H1 (cell line): ENCODE results near the gene CYB561. TPM values are rescaled to one million over a fixed set of nuclear protein-coding genes. Genes with fewer than 3 reads are reported as not detected.

Experiments
- CTCF ChIA-PET: fragments of 300-600 bp; sonication (Branson Sonifier 250); formaldehyde crosslinking; loops from one replicate; lab custom pipeline; 2021; ENCODE audit not compliant: partially characterized antibody; lab: Charles Lee
- POLR2A ChIA-PET: fragments of 300-600 bp; sonication (Branson Sonifier 250); formaldehyde crosslinking; loops from one replicate; lab custom pipeline; 2021; ENCODE audit warnings: inconsistent platforms; ENCODE audit not compliant: partially characterized antibody; lab: Charles Lee
- DNase-seq, 2 experiments: peaks; one replicate each; pipeline versions ENCODE4 v3.0.0 to v3.0.0-alpha.2; 2010 to 2022; ENCODE audit warnings: low spot score in 2 of 2, low read depth in 1 of 2, mixed read lengths in 1 of 2
- FAIRE-seq: peaks from 2 replicates; lab custom pipeline; 2011; peaks lifted over from hg19 to GRCh38; lab: Jason Lieb, UNC
- H2AFZ ChIP-seq: 2 replicates; pipeline ENCODE4 v1.8.1; 2012; ENCODE audit warnings: low read length, inconsistent platforms
- H2AK5ac ChIP-seq: 2 replicates; pipeline ENCODE4 v1.6.1; 2013; ENCODE audit warnings: low read depth, low read length
- H2BK120ac ChIP-seq: replicated peaks from 2 replicates; pipeline ENCODE3; 2013; ENCODE audit warnings: low read depth, low read length, inconsistent platforms
- H2BK12ac ChIP-seq: 2 replicates; pipeline ENCODE4 v1.6.1; 2013; ENCODE audit warnings: low read depth, low read length
- H2BK15ac ChIP-seq: 2 replicates; pipeline ENCODE4 v1.6.1; 2013; ENCODE audit warnings: low read length
- H2BK20ac ChIP-seq: 2 replicates; pipeline ENCODE4 v1.6.1; 2013; ENCODE audit warnings: low read length
- H2BK5ac ChIP-seq: 2 replicates; pipeline ENCODE4 v1.6.1; 2013; ENCODE audit warnings: low read depth, low read length
- H3K14ac ChIP-seq: 2 replicates; pipeline ENCODE4 v1.6.1; 2013; ENCODE audit warnings: inconsistent platforms; ENCODE audit not compliant: insufficient read length
- H3K18ac ChIP-seq: 2 replicates; pipeline ENCODE4 v1.6.1; 2013; ENCODE audit warnings: low read length; ENCODE audit errors: extremely low read depth
- H3K23ac ChIP-seq: 2 replicates; pipeline ENCODE4 v1.6.1; 2013; ENCODE audit warnings: inconsistent platforms; ENCODE audit not compliant: insufficient read length
- H3K23me2 ChIP-seq: 2 replicates; pipeline ENCODE4 v1.6.1; 2013; ENCODE audit warnings: low read depth, low read length
- H3K27ac ChIP-seq: 2 replicates; pipeline ENCODE4 v1.6.1; 2011; ENCODE audit warnings: low read depth, low read length, inconsistent platforms
- H3K27me3 ChIP-seq, 4 experiments: replicated peaks in 1 of 4; 1 replicate in 1 of 4; 2 replicates in 3 of 4; pipeline versions ENCODE4 v1.6.1 to v1.8.1; 2011 to 2013; ENCODE audit warnings: low read length in 3 of 4, mild to moderate bottlenecking in 3 of 4, inconsistent platforms in 2 of 4, mixed read lengths in 2 of 4, moderate library complexity in 1 of 4; ENCODE audit not compliant: control insufficient read depth in 3 of 4, insufficient read depth in 3 of 4; ENCODE audit errors: extremely low read depth in 1 of 4
- H3K36me3 ChIP-seq, 4 experiments: 2 replicates each; pipeline versions ENCODE4 v1.6.1 to v1.8.1; 2011 to 2013; ENCODE audit warnings: mild to moderate bottlenecking in 4 of 4, low read length in 3 of 4, moderate library complexity in 2 of 4, control low read depth in 1 of 4, inconsistent platforms in 1 of 4; ENCODE audit not compliant: insufficient read depth in 4 of 4, control insufficient read depth in 2 of 4
- H3K4ac ChIP-seq: replicated peaks from 2 replicates; pipeline ENCODE3; 2013; ENCODE audit warnings: low read length, low read depth, mixed read lengths, inconsistent platforms; ENCODE audit not compliant: insufficient read length
- H3K4me1 ChIP-seq, 4 experiments: replicated peaks in 1 of 4; 1 replicate in 1 of 4; 2 replicates in 3 of 4; pipeline versions ENCODE4 v1.6.1 to v1.8.1; 2011 to 2013; ENCODE audit warnings: low read length in 3 of 4, inconsistent platforms in 2 of 4, mixed read lengths in 1 of 4; ENCODE audit not compliant: insufficient read depth in 4 of 4, control insufficient read depth in 3 of 4
- H3K4me2 ChIP-seq, 2 experiments: 2 replicates each; pipeline versions ENCODE4 v1.6.1 to v1.8.1; 2011 to 2013; ENCODE audit warnings: low read depth in 2 of 2, low read length in 2 of 2, control low read depth in 1 of 2, inconsistent platforms in 1 of 2, mild to moderate bottlenecking in 1 of 2; ENCODE audit not compliant: insufficient read depth in 1 of 2
- H3K4me3 ChIP-seq, 4 experiments: fragments of 200-600, 300-600 bp in 1 of 4; sonication (generic), shearing (Covaris generic), sonication (Bioruptor Twin) in 1 of 4; 2 replicates each; pipeline versions ENCODE4 v1.5.1 to v1.8.1; 2011 to 2016; ENCODE audit warnings: low read length in 4 of 4, low read depth in 3 of 4, control low read depth in 2 of 4, inconsistent platforms in 2 of 4, mild to moderate bottlenecking in 2 of 4, mixed read lengths in 1 of 4, moderate library complexity in 1 of 4; ENCODE audit not compliant: insufficient read depth in 2 of 4; ENCODE audit errors: extremely low read depth in 1 of 4
- H3K56ac ChIP-seq: replicated peaks from 2 replicates; pipeline ENCODE3; 2013; ENCODE audit warnings: low read depth, mild to moderate bottlenecking, mixed read lengths, low read length, inconsistent platforms; ENCODE audit not compliant: insufficient read length
- H3K79me1 ChIP-seq: 2 replicates; pipeline ENCODE4 v1.6.1; 2013; ENCODE audit warnings: low read depth, low read length, control low read depth
- H3K79me2 ChIP-seq, 2 experiments: 2 replicates each; pipeline versions ENCODE4 v1.6.1 to v1.8.1; 2012 to 2013; ENCODE audit warnings: low read length in 2 of 2, mild to moderate bottlenecking in 2 of 2, inconsistent platforms in 1 of 2; ENCODE audit not compliant: insufficient read depth in 2 of 2, control insufficient read depth in 1 of 2
- H3K9ac ChIP-seq, 4 experiments: replicated peaks in 1 of 4; 1 replicate in 1 of 4; 2 replicates in 3 of 4; pipeline versions ENCODE4 v1.6.1 to v1.8.1; 2011 to 2013; ENCODE audit warnings: low read depth in 3 of 4, low read length in 3 of 4, control low read depth in 2 of 4, mild to moderate bottlenecking in 2 of 4, moderate library complexity in 2 of 4, inconsistent platforms in 1 of 4; ENCODE audit errors: extremely low read depth in 1 of 4
- H3K9me3 ChIP-seq, 2 experiments: 2 replicates each; pipeline versions ENCODE4 v1.6.1 to v1.8.1; 2012 to 2013; ENCODE audit warnings: mild to moderate bottlenecking in 2 of 2, moderate library complexity in 2 of 2, control low read depth in 1 of 2, inconsistent platforms in 1 of 2, low read depth in 1 of 2, low read length in 1 of 2, mixed read lengths in 1 of 2; ENCODE audit not compliant: insufficient read depth in 2 of 2
- H4K20me1 ChIP-seq, 2 experiments: replicated peaks in 1 of 2; 2 replicates each; pipeline versions ENCODE3 to v1.8.1; 2011 to 2013; ENCODE audit warnings: inconsistent platforms in 2 of 2, low read length in 2 of 2, mild to moderate bottlenecking in 1 of 2; ENCODE audit not compliant: insufficient read depth in 2 of 2, control insufficient read depth in 1 of 2
- H4K5ac ChIP-seq: 2 replicates; pipeline ENCODE4 v1.6.1; 2013; ENCODE audit warnings: low read length, low read depth, mixed read lengths, inconsistent platforms; ENCODE audit not compliant: insufficient read length
- H4K8ac ChIP-seq: 2 replicates; pipeline ENCODE4 v1.8.0; 2013; ENCODE audit warnings: mild to moderate bottlenecking, moderate library complexity, low read length, inconsistent platforms; ENCODE audit not compliant: insufficient read depth; ENCODE audit errors: extremely low read depth
- H4K91ac ChIP-seq: replicated peaks from 2 replicates; pipeline ENCODE3; 2013; ENCODE audit warnings: low read length, mixed read lengths, inconsistent platforms; ENCODE audit not compliant: insufficient read length
- POLR2A ChIP-seq, 2 experiments: IDR thresholded peaks; 1 replicate in 1 of 2; 2 replicates in 1 of 2; pipeline ENCODE4 v1.6.1; 2011; ENCODE audit warnings: low read depth in 2 of 2, low read length in 2 of 2, mild to moderate bottlenecking in 2 of 2; ENCODE audit errors: control extremely low read depth in 1 of 2
- WGBS, 2 experiments: shearing (Covaris generic) in 1 of 2; methylation state at CpG; one replicate each; pipeline versions ENCODE4 v1.1.6 to v1.1.7; 2013 to 2015; ENCODE audit warnings: low lambda C conversion rate in 2 of 2, mixed read lengths in 2 of 2, inconsistent platforms in 1 of 2, low coverage in 1 of 2, missing lambda C conversion rate in 1 of 2; ENCODE audit not compliant: insufficient replicate concordance in 2 of 2, insufficient coverage in 1 of 2, insufficient read length in 1 of 2; ENCODE audit errors: extremely low coverage in 1 of 2, missing lambda C conversion rate in 1 of 2; 5-methylcytosine and 5-hydroxymethylcytosine counted together
- polyA plus RNA-seq, 7 experiments: library from polyadenylated mRNA; depleted of rRNA in 3 of 7; stranded (reverse) in 5 of 7; unstranded in 2 of 7; fragments of >200 nt in 5 of 7; fragments of 200-250 nt in 2 of 7; gene quantifications; 1 replicate in 5 of 7; 2 replicates in 1 of 7; 4 replicates in 1 of 7; pipeline versions ENCODE4 v1.2.1 to v1.2.3, GENCODE V29; 2011 to 2013; ENCODE audit warnings: missing spikeins in 2 of 7, mixed read lengths in 2 of 7
- total RNA-seq: library from RNA; stranded (reverse); fragmentation: NEBNext Ultra II Directional; extraction: Animal tissue kit (Norgen Biotek cat#: 25700); gene quantifications from 2 replicates; pipeline ENCODE4 v1.2.1, GENCODE V29; 2021

The CYB561 gene
- total and polyA plus RNA-seq, 2 of the 8 experiments (the other 6 are each of a cell fraction or from before 2014, with no cell fraction given), result 19.7 to 23.4 TPM

DNA sequence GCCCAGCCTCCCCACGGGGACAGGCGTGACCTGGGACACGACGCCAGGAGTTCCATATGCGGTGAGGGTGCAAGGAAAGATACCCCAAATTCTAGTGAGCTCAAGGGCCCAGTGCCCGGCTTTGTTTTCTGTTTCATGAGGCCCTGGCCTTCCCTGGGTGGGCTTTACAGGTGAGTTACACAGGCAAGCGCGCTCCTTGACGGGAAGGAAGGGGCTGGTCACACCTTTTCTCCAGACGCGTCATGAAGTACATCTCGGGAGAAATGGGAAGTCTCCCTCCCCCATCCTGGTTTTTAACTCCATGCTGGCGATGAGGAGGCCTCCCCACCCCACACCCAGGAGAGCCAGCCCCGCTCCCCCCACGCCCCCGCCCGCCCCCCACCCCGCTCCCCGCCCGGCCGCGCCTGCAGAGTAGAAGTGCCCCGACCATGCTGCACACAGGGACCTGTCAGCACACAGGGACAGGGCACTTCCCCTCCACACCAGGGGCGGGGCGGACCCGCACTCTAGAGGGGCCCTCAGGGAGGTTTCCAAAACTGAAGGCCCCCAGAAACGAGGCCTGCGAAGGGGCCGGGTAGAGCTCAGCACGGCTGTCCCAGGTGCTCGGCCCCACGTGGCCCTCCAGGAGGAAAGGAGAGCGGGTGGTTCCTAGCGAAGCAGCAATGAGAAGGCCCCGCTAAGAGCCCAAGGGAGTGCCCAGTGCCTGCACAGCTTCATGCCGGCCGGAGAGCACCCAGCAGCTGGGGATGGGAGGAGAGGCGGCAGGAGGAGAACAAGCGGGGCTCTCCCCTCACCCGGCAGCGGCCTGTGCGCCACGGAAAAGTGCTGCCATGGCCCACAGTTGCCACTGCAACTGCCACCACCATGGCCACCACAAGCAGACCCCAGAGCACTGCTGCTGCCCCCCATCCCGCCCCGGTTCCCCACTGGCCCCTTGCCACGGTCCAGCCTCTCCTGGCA, 7.7 kb downstream of the CYB561 start:
- Histone ChIP-seq H3K18ac (peak overlapping the region; percentile 48; the same call in 1 of the 2 replicates), H3K14ac (no peak overlapping the region), H3K23ac (no peak overlapping the region), H2AFZ (no peak overlapping the region), H2BK20ac (no peak overlapping the region), H3K27ac (no peak overlapping the region), H4K91ac (no peak overlapping the region), H3K27me3 (no peaks in the 10 kb centered on the region), H3K4ac (no peak overlapping the region), H4K8ac (no peak overlapping the region), H2BK5ac (no peak overlapping the region), H2BK120ac (no peak overlapping the region), H2BK15ac (no peak overlapping the region), H3K4me2 (no peak overlapping the region), H3K36me3 (no peaks in the 10 kb centered on the region), H3K9ac (no peak overlapping the region), H3K56ac (no peak overlapping the region), H2AK5ac (no peak overlapping the region), H4K5ac (no peak overlapping the region), H3K79me2 (no peaks in the 10 kb centered on the region), H3K4me1 (peaks cover 0 to 21% (median 6%) of the 10 kb centered on the region in 4 experiments; a peak in 5 of 7 replicates), H4K20me1 (peaks cover 0 to 2% of the 10 kb centered on the region in 2 experiments), H3K79me1 (peaks cover 6% of the 10 kb centered on the region; the same call in 1 of the 2 replicates), H3K4me3 (no peak overlapping the region), H2BK12ac (no peak overlapping the region), H3K23me2 (no peaks in the 10 kb centered on the region), H3K9me3 (no peaks in the 10 kb centered on the region)
- ChIA-PET POLR2A (interaction anchor here (4.8 kb wide), 1 partner anchor 9 kb away, joined by 33 read pairs; the partner anchor contains the start of gene CYB561), CTCF (interaction anchor here (0.9 to 29.0 kb wide), 8 partner anchors 10 to 206 kb away, joined by 3 to 758 read pairs (median 17); partner anchors contain the start of gene ACE)
- WGBS, 2 experiments, result 85% methylated on average over 28 of the region's 46 CpGs; no CpG with 5 or more reads in 1 of the 2 experiments
- DNase-seq (no peak), FAIRE-seq (no peak)
- TF ChIP-seq POLR2A (IDR thresholded peaks at IDR 0.05; ENCODE audit: control extremely low read depth in 1 of 2, low read depth in 2 of 2, low read length in 2 of 2), result no peak
